ENCODE measurements around the gene NDRG4. TPM values are rescaled to one million over a fixed set of nuclear protein-coding genes. Genes with fewer than 3 reads are reported as not detected.

The NDRG4 gene
- total and polyA plus RNA-seq, 2 experiments from 2014 or later: 16.3 to 32.1 TPM

DNA sequence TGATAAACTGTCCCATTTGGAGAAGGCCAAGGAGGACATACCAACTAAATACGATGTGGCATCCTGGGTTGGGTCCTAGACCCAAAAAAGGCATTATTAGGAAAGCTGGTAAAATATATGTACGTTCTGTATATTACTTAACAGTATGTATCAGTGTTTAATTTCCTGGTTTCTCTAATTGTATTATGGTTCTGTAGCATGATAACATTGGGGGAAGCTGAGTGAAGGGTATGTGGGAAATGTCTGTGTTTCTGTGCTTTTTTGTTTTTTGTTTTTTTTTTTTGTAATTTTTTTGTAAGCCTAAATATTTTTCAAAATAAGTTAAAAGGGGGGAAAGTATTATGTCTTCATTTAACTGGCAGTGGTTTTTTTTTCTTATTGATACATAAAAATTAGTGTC, 21.5 kb upstream of the NDRG4 start:
- Histone ChIP-seq H4K20me1 (replicated peaks; ENCODE audit: insufficient read depth) (no peaks in the 10 kb centered on the region), H3K79me2 (replicated peaks; ENCODE audit: insufficient read depth) (no peaks in the 10 kb centered on the region), H3F3A (replicated peaks; ENCODE audit: low read depth) (no peaks in the 10 kb centered on the region), H3K4me2 (no peak overlapping the region), H3K4me1 (ENCODE audit: insufficient read depth) (peaks cover 8% of the 10 kb centered on the region), H3K4me3 (no peak overlapping the region), H3K9me2 (ENCODE audit: insufficient read depth) (no peaks in the 10 kb centered on the region), H2AFZ (no peak overlapping the region), H3K36me3 (ENCODE audit: insufficient read depth) (no peaks in the 10 kb centered on the region), H3K27ac (ENCODE audit: low read depth) (no peak overlapping the region), H3K27me3 (ENCODE audit: insufficient read depth) (no peaks in the 10 kb centered on the region)
- no peaks in the 10 kb centered on the region; the same call in 2 of the 3 replicates for H3K9me3 Mint-ChIP-seq
- H3K4me1 Mint-ChIP-seq: peaks cover 14% of the 10 kb centered on the region
- no peak overlapping the region for H3K27ac Mint-ChIP-seq
- ATAC-seq (no peak), DNase-seq (ENCODE audit: low spot score) (no peak)
- H3K36me3 Mint-ChIP-seq (ENCODE audit: low read depth): no peaks in the 10 kb centered on the region
- H3K4me3 Mint-ChIP-seq: no peak overlapping the region
- TF ChIP-seq, protein P1, sequence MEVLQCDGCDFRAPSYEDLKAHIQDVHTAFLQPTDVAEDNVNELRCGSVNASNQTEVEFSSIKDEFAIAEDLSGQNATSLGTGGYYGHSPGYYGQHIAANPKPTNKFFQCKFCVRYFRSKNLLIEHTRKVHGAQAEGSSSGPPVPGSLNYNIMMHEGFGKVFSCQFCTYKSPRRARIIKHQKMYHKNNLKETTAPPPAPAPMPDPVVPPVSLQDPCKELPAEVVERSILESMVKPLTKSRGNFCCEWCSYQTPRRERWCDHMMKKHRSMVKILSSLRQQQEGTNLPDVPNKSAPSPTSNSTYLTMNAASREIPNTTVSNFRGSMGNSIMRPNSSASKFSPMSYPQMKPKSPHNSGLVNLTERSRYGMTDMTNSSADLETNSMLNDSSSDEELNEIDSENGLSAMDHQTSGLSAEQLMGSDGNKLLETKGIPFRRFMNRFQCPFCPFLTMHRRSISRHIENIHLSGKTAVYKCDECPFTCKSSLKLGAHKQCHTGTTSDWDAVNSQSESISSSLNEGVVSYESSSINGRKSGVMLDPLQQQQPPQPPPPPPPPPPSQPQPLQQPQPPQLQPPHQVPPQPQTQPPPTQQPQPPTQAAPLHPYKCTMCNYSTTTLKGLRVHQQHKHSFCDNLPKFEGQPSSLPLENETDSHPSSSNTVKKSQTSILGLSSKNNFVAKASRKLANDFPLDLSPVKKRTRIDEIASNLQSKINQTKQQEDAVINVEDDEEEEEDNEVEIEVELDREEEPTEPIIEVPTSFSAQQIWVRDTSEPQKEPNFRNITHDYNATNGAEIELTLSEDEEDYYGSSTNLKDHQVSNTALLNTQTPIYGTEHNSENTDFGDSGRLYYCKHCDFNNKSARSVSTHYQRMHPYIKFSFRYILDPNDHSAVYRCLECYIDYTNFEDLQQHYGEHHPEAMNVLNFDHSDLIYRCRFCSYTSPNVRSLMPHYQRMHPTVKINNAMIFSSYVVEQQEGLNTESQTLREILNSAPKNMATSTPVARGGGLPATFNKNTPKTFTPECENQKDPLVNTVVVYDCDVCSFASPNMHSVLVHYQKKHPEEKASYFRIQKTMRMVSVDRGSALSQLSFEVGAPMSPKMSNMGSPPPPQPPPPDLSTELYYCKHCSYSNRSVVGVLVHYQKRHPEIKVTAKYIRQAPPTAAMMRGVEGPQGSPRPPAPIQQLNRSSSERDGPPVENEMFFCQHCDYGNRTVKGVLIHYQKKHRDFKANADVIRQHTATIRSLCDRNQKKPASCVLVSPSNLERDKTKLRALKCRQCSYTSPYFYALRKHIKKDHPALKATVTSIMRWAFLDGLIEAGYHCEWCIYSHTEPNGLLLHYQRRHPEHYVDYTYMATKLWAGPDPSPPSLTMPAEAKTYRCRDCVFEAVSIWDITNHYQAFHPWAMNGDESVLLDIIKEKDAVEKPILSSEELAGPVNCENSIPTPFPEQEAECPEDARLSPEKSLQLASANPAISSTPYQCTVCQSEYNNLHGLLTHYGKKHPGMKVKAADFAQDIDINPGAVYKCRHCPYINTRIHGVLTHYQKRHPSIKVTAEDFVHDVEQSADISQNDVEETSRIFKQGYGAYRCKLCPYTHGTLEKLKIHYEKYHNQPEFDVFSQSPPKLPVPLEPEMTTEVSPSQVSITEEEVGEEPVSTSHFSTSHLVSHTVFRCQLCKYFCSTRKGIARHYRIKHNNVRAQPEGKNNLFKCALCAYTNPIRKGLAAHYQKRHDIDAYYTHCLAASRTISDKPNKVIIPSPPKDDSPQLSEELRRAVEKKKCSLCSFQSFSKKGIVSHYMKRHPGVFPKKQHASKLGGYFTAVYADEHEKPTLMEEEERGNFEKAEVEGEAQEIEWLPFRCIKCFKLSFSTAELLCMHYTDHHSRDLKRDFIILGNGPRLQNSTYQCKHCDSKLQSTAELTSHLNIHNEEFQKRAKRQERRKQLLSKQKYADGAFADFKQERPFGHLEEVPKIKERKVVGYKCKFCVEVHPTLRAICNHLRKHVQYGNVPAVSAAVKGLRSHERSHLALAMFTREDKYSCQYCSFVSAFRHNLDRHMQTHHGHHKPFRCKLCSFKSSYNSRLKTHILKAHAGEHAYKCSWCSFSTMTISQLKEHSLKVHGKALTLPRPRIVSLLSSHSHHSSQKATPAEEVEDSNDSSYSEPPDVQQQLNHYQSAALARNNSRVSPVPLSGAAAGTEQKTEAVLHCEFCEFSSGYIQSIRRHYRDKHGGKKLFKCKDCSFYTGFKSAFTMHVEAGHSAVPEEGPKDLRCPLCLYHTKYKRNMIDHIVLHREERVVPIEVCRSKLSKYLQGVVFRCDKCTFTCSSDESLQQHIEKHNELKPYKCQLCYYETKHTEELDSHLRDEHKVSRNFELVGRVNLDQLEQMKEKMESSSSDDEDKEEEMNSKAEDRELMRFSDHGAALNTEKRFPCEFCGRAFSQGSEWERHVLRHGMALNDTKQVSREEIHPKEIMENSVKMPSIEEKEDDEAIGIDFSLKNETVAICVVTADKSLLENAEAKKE (CRISPR knock-in tag; IDR thresholded peaks at IDR 0.05): no peak
- TF ChIP-seq JUNB (IDR thresholded peaks at IDR 0.05; ENCODE audit: unreplicated experiment) (no peak), ZNF331 (CRISPR knock-in tag; IDR thresholded peaks at IDR 0.05; ENCODE audit: low read depth) (no peak), NANOG (IDR thresholded peaks at IDR 0.05; ENCODE audit: borderline replicate concordance) (no peak), EZH2 (IDR thresholded peaks at IDR 0.05; ENCODE audit: low read depth, unreplicated experiment) (no peak), STAT1 (IDR thresholded peaks at IDR 0.05; ENCODE audit: unreplicated experiment) (no peak)
- TF ChIP-seq, protein P2, sequence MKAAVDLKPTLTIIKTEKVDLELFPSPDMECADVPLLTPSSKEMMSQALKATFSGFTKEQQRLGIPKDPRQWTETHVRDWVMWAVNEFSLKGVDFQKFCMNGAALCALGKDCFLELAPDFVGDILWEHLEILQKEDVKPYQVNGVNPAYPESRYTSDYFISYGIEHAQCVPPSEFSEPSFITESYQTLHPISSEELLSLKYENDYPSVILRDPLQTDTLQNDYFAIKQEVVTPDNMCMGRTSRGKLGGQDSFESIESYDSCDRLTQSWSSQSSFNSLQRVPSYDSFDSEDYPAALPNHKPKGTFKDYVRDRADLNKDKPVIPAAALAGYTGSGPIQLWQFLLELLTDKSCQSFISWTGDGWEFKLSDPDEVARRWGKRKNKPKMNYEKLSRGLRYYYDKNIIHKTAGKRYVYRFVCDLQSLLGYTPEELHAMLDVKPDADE (IDR thresholded peaks at IDR 0.05): no peak
- TF ChIP-seq, protein P3, sequence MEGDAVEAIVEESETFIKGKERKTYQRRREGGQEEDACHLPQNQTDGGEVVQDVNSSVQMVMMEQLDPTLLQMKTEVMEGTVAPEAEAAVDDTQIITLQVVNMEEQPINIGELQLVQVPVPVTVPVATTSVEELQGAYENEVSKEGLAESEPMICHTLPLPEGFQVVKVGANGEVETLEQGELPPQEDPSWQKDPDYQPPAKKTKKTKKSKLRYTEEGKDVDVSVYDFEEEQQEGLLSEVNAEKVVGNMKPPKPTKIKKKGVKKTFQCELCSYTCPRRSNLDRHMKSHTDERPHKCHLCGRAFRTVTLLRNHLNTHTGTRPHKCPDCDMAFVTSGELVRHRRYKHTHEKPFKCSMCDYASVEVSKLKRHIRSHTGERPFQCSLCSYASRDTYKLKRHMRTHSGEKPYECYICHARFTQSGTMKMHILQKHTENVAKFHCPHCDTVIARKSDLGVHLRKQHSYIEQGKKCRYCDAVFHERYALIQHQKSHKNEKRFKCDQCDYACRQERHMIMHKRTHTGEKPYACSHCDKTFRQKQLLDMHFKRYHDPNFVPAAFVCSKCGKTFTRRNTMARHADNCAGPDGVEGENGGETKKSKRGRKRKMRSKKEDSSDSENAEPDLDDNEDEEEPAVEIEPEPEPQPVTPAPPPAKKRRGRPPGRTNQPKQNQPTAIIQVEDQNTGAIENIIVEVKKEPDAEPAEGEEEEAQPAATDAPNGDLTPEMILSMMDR (conservative IDR thresholded peaks at IDR 0.05; ENCODE audit: low read depth in 2 of 2): no peak
- H3K27me3 Mint-ChIP-seq (ENCODE audit: insufficient read depth, low read depth, poor library complexity): no peaks in the 10 kb centered on the region
